VCaP (cell line): ENCODE measurements around the gene ADAM10.

Experiments
- H3K27ac ChIP-seq: fragments of 450-650 bp; 2 replicates; pipeline ENCODE4 v1.5.1; 2017
- CTCF ChIP-seq: fragments of 450-650 bp; conservative IDR thresholded peaks from 2 replicates; pipeline ENCODE4 v1.5.1; 2017; ENCODE audit warnings: mild to moderate bottlenecking, moderate library complexity

ADAM10 gene

GRCh38 chr15:58565619-58566018 is 183.9 kb downstream of the ADAM10 start:
- H3K27ac ChIP-seq = no peak overlapping the region
- no peak for TF ChIP-seq CTCF

- H3K27ac ChIP-seq = no peak overlapping the region
- no peak for TF ChIP-seq CTCF
Observed at GRCh38 chr15:58564981-58565380, 184.5 kb downstream of the ADAM10 start.

GRCh38 chr15:58562135-58562534 is 187.4 kb downstream of the ADAM10 start:
- no peak overlapping the region for H3K27ac ChIP-seq
- TF ChIP-seq CTCF = no peak

- H3K27ac ChIP-seq = no peak overlapping the region
- TF ChIP-seq CTCF = no peak
Observed at GRCh38 chr15:58561321-58561720, 188.2 kb downstream of the ADAM10 start.

GRCh38 chr15:58559904-58560588 is 189.5 kb downstream of the ADAM10 start:
- no peak overlapping the region for H3K27ac ChIP-seq
- TF ChIP-seq CTCF = no peak

GRCh38 chr15:58558777-58559176 is 190.7 kb downstream of the ADAM10 start:
- TF ChIP-seq CTCF = no peak
- no peak overlapping the region for H3K27ac ChIP-seq

GRCh38 chr15:58556541-58556940 is 193.0 kb downstream of the ADAM10 start:
- no peak overlapping the region for H3K27ac ChIP-seq
- TF ChIP-seq CTCF = no peak
